ENCODE data around the gene CCDC40. TPM values are rescaled to one million over a fixed set of nuclear protein-coding genes. Genes with fewer than 3 reads are reported as not detected.

CCDC40 gene
- total and polyA plus RNA-seq, 9 of the 15 experiments (the other 6 are each of a cell fraction or from before 2014, with no cell fraction given): 0.07 to 0.33 TPM; not detected in 7

- no peak for TF ChIP-seq CEBPZ (IDR thresholded peaks at IDR 0.05; ENCODE audit: borderline replicate concordance, low read depth, low read length)
- TF ChIP-seq MCM7 (IDR thresholded peaks at IDR 0.05): no peak
- no peak for TF ChIP-seq ZNF395 (CRISPR knock-in tag; IDR thresholded peaks at IDR 0.05)
- TF ChIP-seq ZBTB8A (IDR thresholded peaks at IDR 0.05; ENCODE audit: partially characterized antibody): no peak
- TF ChIP-seq ZBTB12 (CRISPR knock-in tag; IDR thresholded peaks at IDR 0.05): no peak
- TF ChIP-seq MGA (IDR thresholded peaks at IDR 0.05): peak; percentile 79
- TF ChIP-seq ELF4 (CRISPR knock-in tag; IDR thresholded peaks at IDR 0.05): no peak
- TF ChIP-seq ZNF79 (CRISPR knock-in tag; IDR thresholded peaks at IDR 0.05; ENCODE audit: low read depth): no peak
- no peak for TF ChIP-seq ZNF124 (CRISPR knock-in tag; IDR thresholded peaks at IDR 0.05)
- peak; percentile 95 for TF ChIP-seq NFIC (IDR thresholded peaks at IDR 0.05)
- TF ChIP-seq HDAC2 (IDR thresholded peaks at IDR 0.05): no peak
Observed at GRCh38 chr17:80105762-80106161, 69.3 kb downstream of the CCDC40 start (continued).

All from K562 (cell line).